K562 (cell line): Measurements from ENCODE around the gene BRME1. TPM values are rescaled to one million over a fixed set of nuclear protein-coding genes. Genes with fewer than 3 reads are reported as not detected.

Source experiments
- BRF1 ChIP-seq: IDR thresholded peaks from 3 replicates; pipeline ENCODE4 v1.6.1; 2011; ENCODE audit warnings: borderline replicate concordance, mild to moderate bottlenecking; ENCODE audit not compliant: insufficient read length; ENCODE audit errors: extremely low read depth
- DDX20 ChIP-seq: fragments of 450-650 bp; IDR thresholded peaks from 2 replicates; pipeline ENCODE4 v1.6.1; 2016; ENCODE audit warnings: missing genetic modification characterization, low read depth, mild to moderate bottlenecking, missing compliant biosample characterization, moderate library complexity
- GATAD2B ChIP-seq: fragments of 450-650 bp; IDR thresholded peaks from 2 replicates; pipeline ENCODE4 v1.6.1; 2017; ENCODE audit warnings: mild to moderate bottlenecking, borderline replicate concordance
- GTF2E2 ChIP-seq: fragments of 200-800 bp; sonication (Bioruptor generic); IDR thresholded peaks from 2 replicates; pipeline ENCODE4 v1.6.1; 2016; ENCODE audit warnings: missing genetic modification characterization, missing compliant biosample characterization
- KLF10 ChIP-seq: fragments of 250-450 bp; sonication (Bioruptor Pico); IDR thresholded peaks from 2 replicates; pipeline ENCODE4 v1.6.1; 2021; ENCODE audit warnings: matching md5 sums
- MYC ChIP-seq, 2 experiments: fragments of 250-450 bp in 1 of 2; sonication (Bioruptor Pico) in 1 of 2; IDR thresholded peaks; 2 replicates each; pipeline versions ENCODE4 v1.5.1 to v1.6.1; 2012 to 2021; ENCODE audit warnings: low read depth in 2 of 2, borderline replicate concordance in 1 of 2, improper control_type of control experiment in 1 of 2, low read length in 1 of 2, mild to moderate bottlenecking in 1 of 2, moderate library complexity in 1 of 2
- PPARD ChIP-seq: fragments of 250-450 bp; sonication (Bioruptor Pico); IDR thresholded peaks from 2 replicates; pipeline ENCODE4 v1.8.0; 2022; ENCODE audit warnings: inconsistent platforms, mild to moderate bottlenecking, moderate library complexity
- PRMT5 ChIP-seq: sonication (generic); formaldehyde crosslinking; IDR thresholded peaks from 2 replicates; pipeline ENCODE4 v1.5.0; 2020; ENCODE audit warnings: missing genetic modification reagents
- RB1 ChIP-seq: fragments of 450-650 bp; IDR thresholded peaks from 2 replicates; pipeline ENCODE4 v1.6.1; 2017; ENCODE audit warnings: low read depth, mild to moderate bottlenecking
- SMAD2 ChIP-seq: fragments of 150-350 bp; IDR thresholded peaks from 2 replicates; pipeline ENCODE4 v1.6.1; 2014; ENCODE audit warnings: low read depth, mild to moderate bottlenecking, low read length
- TGIF2 ChIP-seq: sonication (generic); formaldehyde crosslinking; IDR thresholded peaks from 2 replicates; pipeline ENCODE4 v1.8.1; 2022; ENCODE audit warnings: mild to moderate bottlenecking, missing genetic modification reagents, moderate library complexity
- YY1 ChIP-seq, 3 experiments: IDR thresholded peaks; 2 replicates each; pipeline ENCODE4 v1.6.1; 2011; ENCODE audit warnings: low read length in 2 of 3, mild to moderate bottlenecking in 2 of 3, moderate library complexity in 2 of 3, borderline replicate concordance in 1 of 3, control low read depth in 1 of 3, low read depth in 1 of 3; ENCODE audit not compliant: insufficient read depth in 3 of 3, insufficient replicate concordance in 2 of 3, control insufficient read depth in 1 of 3, insufficient read length in 1 of 3; ENCODE audit errors: extremely low read depth in 1 of 3
- ZMIZ1 ChIP-seq, 2 experiments: fragments of 150-350 bp in 1 of 2; IDR thresholded peaks; 2 replicates each; pipeline ENCODE4 v1.6.1; 2012 to 2016; ENCODE audit warnings: low read depth in 2 of 2, low read length in 2 of 2, mild to moderate bottlenecking in 1 of 2, moderate library complexity in 1 of 2
- polyA plus RNA-seq, 8 experiments: library from polyadenylated mRNA; depleted of rRNA in 4 of 8; stranded (reverse) in 5 of 8; unstranded in 3 of 8; fragments of >200 nt; fragmentation: Nextera tagmentation in 2 of 8; fragmentation: Illumina TruSeq in 1 of 8; extraction: Ambion mirVana in 2 of 8; extraction: Trizol in 1 of 8; gene quantifications; 2 replicates each; pipeline versions ENCODE4 v1.2.1 to v1.2.3, GENCODE V29; 2011 to 2014; ENCODE audit warnings: inconsistent platforms in 1 of 8, missing spikeins in 1 of 8
- total RNA-seq, 7 experiments: library from RNA; depleted of rRNA in 6 of 7; stranded (reverse); fragments of >200 nt in 6 of 7; fragmentation: Illumina TruSeq in 2 of 7; extraction: Trizol in 2 of 7; gene quantifications; 2 replicates each; pipeline versions ENCODE4 v1.2.1 to v1.2.3, GENCODE V29; 2011 to 2021; ENCODE audit warnings: low replicate concordance in 1 of 7
- TF ChIP-seq, protein P1 (sequence below), 2 experiments: IDR thresholded peaks; 2 replicates each; pipeline ENCODE4 v1.6.1; 2011; ENCODE audit warnings: borderline replicate concordance in 1 of 2, control low read depth in 1 of 2, low read depth in 1 of 2, low read length in 1 of 2, mild to moderate bottlenecking in 1 of 2, mixed read lengths in 1 of 2, moderate library complexity in 1 of 2; ENCODE audit not compliant: insufficient read depth in 1 of 2, insufficient read length in 1 of 2, poor library complexity in 1 of 2, severe bottlenecking in 1 of 2; ENCODE audit errors: extremely low read depth in 1 of 2
- TF ChIP-seq, protein P2 (sequence below): fragments of 250-450 bp; sonication (Bioruptor Pico); IDR thresholded peaks from 2 replicates; pipeline ENCODE4 v1.4.0; 2020; ENCODE audit warnings: mild to moderate bottlenecking, moderate library complexity
- TF ChIP-seq, protein P3 (sequence below): fragments of 450-650 bp; formaldehyde crosslinking; IDR thresholded peaks from 2 replicates; pipeline ENCODE4 v1.4.0; 2020; ENCODE audit warnings: mild to moderate bottlenecking, moderate library complexity

BRME1 gene
- total and polyA plus RNA-seq, 9 of the 15 experiments (the other 6 are each of a cell fraction or from before 2014, with no cell fraction given): 0.75 to 6.1 (median 3.6) TPM

DNA sequence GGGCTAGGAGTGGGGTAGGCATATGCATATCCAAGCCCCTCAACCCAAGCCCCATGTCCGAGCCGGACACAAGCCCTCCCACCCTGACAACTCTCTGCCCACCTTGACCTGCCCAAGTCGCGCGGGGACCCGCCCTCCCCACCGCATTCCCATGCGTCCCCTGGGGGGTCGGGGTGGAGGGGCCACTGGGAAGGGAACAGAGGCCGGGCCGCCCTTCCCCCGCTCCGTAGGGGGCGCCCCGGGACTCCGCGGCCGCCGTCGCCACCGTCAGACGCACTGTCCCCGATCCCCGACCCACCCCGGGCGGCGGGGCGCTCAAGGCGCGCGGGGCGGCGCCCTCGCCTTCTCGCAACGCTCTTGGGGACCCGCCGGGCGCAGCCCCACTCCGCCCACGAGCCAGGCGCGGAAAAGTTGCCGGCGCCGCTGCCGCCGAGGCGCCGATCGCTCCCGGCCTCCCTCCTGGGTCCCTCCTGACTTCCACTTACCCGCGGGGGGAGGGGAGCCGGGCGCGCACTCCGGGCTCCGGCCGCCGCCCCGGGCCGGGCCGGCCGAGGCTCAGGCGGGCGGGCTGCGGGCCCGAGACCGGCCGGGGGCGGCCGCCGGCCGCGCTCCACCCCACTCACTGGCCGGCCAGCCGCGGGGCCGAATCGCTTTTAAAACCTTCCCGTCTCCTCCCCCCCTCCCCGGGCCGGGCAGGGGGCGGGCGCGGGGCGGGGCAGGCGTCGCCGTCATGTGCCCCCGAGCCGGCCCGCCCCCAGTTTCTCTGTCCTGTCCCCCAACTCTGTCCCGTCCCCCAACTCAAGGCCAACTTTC is 63.4 kb downstream of the BRME1 start (continued):
- TF ChIP-seq YY1 (IDR thresholded peaks at IDR 0.05; ENCODE audit: borderline replicate concordance in 1 of 3, control insufficient read depth in 1 of 3, extremely low read depth in 1 of 3, insufficient read depth in 3 of 3, insufficient read length in 1 of 3, insufficient replicate concordance in 2 of 3, low read depth in 1 of 3, low read length in 2 of 3) (peak in 1 of 3 experiments; percentile 34), BRF1 (no peak), DDX20 (no peak), GATAD2B (peak; percentile 81; the same call in 1 of the 2 replicates), MYC (IDR thresholded peaks at IDR 0.05; ENCODE audit: low read depth, low read length) (peak; percentile 21; the same call in 1 of the 2 replicates), MYC (CRISPR knock-in tag; IDR thresholded peaks at IDR 0.05; ENCODE audit: borderline replicate concordance, low read depth) (no peak), ZMIZ1 (IDR thresholded peaks at IDR 0.05; ENCODE audit: low read depth in 2 of 2, low read length in 2 of 2) (peak in 1 of 2 experiments; percentile 32; a peak in 1 of 4 replicates), KLF10 (no peak), GTF2E2 (no peak), SMAD2 (no peak), PRMT5 (CRISPR knock-in tag) (no peak), RB1 (peak; percentile 86; the same call in 1 of the 2 replicates), TGIF2 (CRISPR knock-in tag) (no peak), PPARD (CRISPR knock-in tag) (no peak)
- TF ChIP-seq, protein P1, sequence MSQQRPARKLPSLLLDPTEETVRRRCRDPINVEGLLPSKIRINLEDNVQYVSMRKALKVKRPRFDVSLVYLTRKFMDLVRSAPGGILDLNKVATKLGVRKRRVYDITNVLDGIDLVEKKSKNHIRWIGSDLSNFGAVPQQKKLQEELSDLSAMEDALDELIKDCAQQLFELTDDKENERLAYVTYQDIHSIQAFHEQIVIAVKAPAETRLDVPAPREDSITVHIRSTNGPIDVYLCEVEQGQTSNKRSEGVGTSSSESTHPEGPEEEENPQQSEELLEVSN (IDR thresholded peaks at IDR 0.05; ENCODE audit: borderline replicate concordance in 1 of 2, extremely low read depth in 1 of 2, insufficient read depth in 1 of 2, insufficient read length in 1 of 2, low read depth in 1 of 2, low read length in 1 of 2, poor library complexity in 1 of 2, severe bottlenecking in 1 of 2): peak in 1 of 2 experiments; percentile 41
- TF ChIP-seq, protein P2, sequence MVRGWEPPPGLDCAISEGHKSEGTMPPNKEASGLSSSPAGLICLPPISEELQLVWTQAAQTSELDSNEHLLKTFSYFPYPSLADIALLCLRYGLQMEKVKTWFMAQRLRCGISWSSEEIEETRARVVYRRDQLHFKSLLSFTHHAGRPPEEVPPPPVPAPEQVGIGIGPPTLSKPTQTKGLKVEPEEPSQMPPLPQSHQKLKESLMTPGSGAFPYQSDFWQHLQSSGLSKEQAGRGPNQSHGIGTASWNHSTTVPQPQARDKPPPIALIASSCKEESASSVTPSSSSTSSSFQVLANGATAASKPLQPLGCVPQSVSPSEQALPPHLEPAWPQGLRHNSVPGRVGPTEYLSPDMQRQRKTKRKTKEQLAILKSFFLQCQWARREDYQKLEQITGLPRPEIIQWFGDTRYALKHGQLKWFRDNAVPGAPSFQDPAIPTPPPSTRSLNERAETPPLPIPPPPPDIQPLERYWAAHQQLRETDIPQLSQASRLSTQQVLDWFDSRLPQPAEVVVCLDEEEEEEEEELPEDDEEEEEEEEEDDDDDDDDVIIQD (CRISPR knock-in tag): no peak
- TF ChIP-seq, protein P3, sequence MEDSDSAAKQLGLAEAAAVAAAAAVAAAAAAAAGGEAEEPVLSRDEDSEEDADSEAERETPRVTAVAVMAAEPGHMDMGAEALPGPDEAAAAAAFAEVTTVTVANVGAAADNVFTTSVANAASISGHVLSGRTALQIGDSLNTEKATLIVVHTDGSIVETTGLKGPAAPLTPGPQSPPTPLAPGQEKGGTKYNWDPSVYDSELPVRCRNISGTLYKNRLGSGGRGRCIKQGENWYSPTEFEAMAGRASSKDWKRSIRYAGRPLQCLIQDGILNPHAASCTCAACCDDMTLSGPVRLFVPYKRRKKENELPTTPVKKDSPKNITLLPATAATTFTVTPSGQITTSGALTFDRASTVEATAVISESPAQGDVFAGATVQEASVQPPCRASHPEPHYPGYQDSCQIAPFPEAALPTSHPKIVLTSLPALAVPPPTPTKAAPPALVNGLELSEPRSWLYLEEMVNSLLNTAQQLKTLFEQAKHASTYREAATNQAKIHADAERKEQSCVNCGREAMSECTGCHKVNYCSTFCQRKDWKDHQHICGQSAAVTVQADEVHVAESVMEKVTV (CRISPR knock-in tag): no peak
